ENCODE measurements around the gene PTPRE.

DNA sequence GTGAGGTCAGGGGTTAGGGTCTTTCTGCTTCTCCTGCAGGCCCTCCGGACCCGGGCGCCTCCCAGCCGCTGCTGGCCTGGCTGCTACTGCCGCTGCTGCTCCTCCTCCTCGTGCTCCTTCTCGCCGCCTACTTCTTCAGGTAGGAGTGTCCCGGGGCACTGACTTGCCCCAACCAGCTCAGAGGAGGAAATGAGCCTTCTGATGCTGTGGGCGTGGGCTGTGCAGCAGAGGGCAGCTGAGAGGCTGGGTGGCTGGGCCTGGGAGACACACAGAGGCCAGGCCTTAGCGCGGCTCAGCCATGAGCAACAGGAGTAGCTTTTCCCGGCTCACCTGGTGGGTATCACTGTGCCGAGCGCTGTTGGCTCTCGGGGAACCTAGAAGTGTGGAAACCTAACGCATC is 140.4 kb downstream of the PTPRE start:
- TF ChIP-seq, protein P1, sequence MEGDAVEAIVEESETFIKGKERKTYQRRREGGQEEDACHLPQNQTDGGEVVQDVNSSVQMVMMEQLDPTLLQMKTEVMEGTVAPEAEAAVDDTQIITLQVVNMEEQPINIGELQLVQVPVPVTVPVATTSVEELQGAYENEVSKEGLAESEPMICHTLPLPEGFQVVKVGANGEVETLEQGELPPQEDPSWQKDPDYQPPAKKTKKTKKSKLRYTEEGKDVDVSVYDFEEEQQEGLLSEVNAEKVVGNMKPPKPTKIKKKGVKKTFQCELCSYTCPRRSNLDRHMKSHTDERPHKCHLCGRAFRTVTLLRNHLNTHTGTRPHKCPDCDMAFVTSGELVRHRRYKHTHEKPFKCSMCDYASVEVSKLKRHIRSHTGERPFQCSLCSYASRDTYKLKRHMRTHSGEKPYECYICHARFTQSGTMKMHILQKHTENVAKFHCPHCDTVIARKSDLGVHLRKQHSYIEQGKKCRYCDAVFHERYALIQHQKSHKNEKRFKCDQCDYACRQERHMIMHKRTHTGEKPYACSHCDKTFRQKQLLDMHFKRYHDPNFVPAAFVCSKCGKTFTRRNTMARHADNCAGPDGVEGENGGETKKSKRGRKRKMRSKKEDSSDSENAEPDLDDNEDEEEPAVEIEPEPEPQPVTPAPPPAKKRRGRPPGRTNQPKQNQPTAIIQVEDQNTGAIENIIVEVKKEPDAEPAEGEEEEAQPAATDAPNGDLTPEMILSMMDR (conservative IDR thresholded peaks at IDR 0.05 in 1 of 2, IDR thresholded peaks at IDR 0.05 in 1 of 2; ENCODE audit: extremely low read depth in 1 of 2, insufficient read depth in 1 of 2, low read depth in 1 of 2, low read length in 2 of 2), result peak in 1 of 2 donors; percentile 32
- no peak for TF ChIP-seq EZH2 (IDR thresholded peaks at IDR 0.05; ENCODE audit: borderline replicate concordance, low read length)
